ENCODE data around the gene ZNF836.
"Not testable (repeated sequence)": the region's sequence is repeated elsewhere in the genome, so short reads cannot be mapped to it uniquely, and the experiment has no call there.

Gene ZNF836

DNA sequence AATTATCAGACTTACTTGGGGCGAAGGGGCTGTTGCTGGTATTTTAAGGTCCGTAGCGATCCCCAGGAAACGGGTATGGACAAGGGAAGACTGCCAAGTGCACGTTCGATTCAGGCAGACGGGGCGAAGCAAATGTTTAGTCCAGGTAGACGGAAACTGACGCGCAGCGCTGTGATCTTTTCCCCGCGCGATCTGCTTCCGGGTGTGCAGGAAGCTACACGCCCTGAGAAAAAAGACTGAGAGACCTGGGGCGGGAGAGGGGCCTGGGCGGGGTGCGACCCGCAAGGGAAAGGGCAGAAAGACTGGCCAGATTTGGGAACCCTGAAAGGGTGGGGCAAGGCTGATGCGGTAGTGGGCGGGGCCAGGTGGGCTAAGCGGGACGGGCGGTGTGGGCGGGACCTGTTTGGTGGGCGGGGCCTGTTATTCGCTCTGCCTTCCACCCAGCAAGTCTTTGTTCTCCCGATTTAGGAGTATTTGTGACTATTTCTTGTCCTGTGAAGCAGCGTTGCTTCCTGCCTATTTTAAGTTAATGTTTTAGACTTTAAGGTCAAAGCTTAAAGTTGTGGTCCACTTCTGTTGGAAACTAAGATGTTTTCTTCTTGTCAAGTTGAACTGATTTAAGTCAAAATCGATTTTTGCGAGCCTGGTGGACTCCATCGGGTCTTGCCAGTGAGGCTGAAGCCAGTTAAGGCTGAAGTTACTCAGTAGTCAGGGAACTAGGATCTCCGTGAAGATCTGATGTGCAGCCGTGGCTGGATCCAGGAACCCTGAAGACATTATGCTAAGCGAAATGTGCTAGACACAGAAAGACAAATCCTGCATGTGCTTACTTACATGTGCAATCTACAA, at the start of gene ZNF836:
Gene ZNF836 (minus strand): TSS at position 301 of the 849 bp plus-strand sequence. CDS start 3,549 bp downstream, outside the sequence.
- DNase-seq: peak; percentile 91

DNA sequence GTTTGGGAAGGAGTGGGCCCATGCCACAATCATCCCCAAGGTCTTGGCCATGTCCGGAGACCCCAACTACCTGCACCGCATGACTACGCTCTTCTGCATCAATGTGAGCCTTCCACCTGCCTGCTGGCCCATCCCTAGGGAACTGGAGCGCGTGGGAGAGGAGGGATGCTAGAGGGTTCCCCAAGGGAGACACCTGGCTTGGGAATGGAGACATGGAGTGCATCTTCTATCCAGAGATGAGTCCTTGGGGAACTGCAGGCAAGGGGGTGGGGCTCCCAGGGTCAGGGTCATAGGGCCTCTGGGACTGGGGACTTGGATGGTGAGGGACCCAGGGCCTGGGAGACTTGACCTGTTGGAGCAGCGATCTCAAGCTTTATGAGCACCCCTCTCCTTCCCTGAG, 49.6 kb upstream of the ZNF836 start:
- DNase-seq: no peak

DNA sequence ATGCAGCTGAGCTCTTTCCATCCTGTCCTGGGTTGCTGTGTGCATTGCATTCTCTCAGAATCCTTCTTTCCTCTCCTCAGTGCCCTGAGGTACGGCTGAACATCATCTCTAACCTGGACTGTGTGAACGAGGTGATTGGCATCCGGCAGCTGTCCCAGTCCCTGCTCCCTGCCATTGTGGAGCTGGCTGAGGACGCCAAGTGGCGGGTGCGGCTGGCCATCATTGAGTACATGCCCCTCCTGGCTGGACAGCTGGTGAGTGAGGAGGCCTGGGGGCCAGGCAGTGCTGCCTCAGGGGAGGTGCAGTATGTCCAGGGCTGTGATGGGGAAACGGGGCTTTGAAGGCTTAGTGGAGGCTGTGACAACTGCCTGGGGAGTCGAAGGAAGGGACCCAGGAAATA, 48.2 kb upstream of the ZNF836 start:
- DNase-seq: no peak

DNA sequence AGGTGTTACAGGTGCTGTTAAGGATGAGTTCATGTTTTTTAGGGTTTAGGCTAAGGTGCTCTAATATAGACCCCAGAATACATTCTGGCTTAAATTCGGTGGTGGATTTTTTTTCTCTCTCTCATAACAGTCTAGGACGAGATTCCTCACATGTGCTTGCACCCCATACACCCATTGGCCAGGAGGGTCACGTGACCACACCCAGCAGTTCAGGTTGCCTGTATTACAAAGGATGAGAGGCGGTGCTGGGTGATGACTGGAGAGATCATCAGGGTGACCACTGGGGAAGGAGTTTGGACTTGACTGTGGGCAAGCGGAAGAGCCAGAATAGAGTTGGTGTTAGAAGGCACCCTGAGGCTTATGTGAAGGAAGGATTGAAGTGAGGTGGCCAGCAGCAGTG, 46.2 kb upstream of the ZNF836 start:
- DNase-seq: no peak

DNA sequence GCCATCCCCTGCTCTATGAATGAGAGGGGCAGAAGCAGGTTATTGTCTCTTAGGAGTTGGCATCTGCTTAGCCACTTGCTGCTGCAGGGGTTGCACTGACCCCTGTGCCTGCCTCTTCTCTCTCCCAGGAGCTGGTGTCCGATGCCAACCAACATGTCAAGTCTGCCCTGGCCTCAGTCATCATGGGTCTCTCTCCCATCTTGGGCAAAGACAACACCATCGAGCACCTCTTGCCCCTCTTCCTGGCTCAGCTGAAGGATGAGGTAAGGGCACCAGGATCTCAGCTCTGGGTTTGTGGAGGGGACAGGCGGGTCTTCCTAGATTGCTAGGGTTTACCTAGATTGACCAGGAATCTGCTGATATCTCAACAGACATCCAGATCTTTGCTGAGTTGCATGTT, 45.0 kb upstream of the ZNF836 start:
- DNase-seq: no peak

DNA sequence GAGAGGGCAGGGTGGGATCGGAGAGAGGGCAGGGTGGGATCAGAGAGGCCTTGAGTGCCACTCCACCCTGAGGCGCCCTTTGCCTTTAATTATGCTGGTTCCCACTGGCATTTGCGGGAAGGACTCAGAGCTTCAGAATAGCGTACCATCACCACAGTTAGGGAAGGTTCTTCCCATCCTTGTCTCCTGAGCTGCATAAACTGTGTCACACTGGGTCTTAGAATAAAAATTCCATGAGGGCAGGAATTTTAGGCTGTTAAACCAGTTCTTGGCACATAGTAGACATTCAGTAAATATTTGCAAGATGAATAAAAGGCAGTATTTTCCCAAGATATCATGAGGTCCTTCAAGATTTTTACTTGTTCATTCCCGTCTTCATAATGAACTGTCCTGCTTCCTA, 42.8 kb upstream of the ZNF836 start:
- no peak for DNase-seq

DNA sequence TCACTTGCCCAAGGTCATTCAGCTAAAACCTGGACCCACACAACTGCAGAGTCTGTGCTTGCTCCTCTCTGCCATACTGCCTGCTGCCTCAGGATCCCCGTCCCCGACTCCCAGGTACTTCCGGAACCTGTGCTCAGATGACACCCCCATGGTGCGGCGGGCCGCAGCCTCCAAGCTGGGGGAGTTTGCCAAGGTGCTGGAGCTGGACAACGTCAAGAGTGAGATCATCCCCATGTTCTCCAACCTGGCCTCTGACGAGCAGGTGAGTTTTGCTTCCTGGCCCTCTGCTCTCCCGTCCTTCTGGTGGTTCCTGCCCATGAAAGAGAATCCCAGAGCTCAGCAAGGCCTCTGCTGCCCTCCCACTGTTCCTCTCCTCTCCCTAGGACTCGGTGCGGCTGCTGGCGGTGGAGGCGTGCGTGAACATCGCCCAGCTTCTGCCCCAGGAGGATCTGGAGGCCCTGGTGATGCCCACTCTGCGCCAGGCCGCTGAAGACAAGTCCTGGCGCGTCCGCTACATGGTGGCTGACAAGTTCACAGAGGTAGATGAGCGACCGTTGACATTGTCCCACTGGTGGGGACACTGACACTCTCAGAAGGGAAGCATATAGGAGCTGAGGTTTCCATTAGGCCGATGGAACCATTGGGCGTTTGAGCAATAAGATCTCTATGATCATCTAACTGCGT, 41.3 kb upstream of the ZNF836 start:
- DNase-seq: no peak

DNA sequence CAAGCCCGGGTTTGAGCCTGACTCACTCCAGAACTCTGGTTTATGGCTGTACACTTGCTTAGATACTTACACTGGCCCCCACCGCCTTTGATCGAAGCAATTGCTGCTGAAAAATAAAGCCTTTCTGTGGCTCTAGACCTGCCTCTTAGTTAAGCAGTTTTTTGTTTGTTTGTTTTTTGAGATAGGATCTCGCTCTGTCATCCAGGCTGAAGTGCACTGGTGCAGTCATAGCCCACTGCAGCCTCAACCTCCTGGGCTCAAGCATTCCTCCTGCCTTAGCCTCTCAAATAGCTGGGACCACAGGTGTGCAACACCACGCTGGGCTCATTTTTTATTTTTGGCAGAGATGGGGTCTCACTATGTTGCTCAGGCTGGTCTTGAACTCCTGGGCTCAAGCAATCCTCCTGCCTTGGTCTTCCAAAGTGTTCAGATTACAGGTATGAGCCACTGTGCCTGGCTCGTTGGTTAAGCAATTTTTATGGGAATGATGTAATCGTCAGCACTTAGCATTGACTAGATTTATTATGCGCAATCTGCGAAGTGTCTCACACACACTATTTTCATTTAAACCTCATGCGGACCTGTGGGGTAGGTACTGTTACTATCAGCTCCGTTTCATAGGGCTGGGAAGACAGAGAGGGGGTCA, 40.6 kb upstream of the ZNF836 start:
- DNase-seq: no peak

DNA sequence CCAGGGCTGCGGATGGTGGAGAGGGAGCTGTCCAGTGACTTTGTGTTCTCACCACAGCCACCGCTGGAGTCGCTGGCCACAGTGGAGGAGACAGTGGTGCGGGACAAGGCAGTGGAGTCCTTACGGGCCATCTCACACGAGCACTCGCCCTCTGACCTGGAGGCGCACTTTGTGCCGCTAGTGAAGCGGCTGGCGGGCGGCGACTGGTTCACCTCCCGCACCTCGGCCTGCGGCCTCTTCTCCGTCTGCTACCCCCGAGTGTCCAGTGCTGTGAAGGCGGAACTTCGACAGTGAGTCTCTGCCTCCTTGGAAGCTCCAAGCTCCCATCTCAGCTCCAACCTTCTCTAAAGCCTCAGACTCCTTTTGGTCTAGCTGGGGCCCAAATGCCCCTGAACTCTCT, 39.8 kb upstream of the ZNF836 start:
- no peak for DNase-seq

DNA sequence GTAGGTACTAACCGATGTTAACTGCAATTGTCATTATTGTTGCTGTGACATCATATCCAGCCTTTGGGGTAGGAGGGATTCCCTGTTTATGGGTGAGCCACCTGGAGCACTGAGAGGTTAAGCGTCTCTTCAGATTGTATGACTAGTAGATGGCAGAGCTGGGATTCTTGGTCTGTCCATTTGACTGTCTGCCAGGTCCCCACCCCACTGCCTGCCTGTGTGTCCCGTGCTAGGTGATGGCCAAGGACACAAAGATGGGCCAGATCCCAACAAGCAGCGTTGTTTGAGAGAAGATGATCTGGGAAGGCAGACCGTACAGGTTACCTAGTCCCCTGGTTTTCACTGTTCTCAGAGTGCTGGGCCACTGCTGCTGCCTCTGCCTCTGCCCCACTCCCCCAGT, 35.1 kb upstream of the ZNF836 start:
- DNase-seq: no peak

DNA sequence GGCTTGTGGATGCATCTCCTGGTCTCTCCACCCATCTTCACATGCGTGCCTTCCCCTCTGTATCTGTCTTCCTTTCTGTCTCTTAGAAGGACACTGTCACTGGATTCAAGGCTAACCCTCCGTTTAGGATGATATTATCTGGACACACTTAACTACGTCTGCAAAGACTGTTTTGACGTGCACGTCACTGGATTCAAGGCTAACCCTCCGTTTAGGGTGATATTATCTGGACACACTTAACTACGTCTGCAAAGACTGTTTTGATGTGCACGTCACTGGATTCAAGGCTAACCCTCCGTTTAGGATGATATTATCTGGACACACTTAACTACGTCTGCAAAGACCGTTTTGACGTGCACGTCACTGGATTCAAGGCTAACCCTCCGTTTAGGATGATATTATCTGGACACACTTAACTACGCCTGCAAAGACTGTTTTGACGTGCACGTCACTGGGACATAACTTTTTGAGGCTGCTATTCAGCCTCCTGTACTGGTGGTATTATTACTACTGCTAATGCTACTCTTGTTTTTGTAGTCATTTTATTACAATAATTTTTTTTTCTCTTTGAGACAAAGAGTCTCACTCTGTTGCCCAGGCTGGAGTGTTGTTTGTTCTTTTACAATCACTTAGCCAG, 29.5 kb upstream of the ZNF836 start:
- DNase-seq: not testable (repeated sequence)

DNA sequence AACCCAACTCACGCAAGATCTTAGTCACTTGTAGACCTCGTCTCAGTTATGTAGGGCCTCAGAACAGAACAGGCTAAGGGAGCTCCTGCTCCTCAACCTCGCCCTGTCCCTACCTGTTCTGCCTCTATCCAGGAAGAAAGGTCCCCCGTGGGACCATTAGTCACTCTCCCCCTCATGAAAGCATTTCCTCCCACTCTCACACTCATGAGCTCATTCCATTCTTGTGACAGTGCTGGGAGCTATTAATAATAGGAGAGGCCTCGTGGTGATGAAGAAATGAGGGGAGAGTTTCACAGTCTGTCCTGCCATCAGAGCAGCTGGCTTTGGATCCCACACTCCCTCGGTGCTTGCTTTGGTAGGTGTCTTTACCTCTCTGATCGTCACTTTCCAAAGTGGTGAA, 28.6 kb upstream of the ZNF836 start:
- no peak for DNase-seq

DNA sequence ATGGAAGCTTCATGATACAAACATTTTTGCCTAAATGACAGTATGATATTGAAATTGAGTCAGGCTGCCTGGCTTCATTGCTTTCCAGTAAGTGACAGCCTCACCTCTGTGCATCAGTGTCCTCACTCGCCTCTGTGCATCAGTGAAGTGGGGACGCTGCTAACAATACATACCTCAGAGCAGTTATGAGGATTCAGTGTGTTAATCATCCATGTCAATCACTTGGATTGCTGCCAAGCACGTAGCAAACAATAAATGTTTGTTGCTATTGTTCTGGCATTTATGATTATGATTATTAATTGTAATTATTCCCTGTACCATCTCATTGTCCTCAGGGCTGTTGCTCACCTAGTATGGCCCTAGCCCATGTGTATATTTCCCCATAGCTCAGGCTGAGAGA, 27.3 kb upstream of the ZNF836 start:
- no peak for DNase-seq

DNA sequence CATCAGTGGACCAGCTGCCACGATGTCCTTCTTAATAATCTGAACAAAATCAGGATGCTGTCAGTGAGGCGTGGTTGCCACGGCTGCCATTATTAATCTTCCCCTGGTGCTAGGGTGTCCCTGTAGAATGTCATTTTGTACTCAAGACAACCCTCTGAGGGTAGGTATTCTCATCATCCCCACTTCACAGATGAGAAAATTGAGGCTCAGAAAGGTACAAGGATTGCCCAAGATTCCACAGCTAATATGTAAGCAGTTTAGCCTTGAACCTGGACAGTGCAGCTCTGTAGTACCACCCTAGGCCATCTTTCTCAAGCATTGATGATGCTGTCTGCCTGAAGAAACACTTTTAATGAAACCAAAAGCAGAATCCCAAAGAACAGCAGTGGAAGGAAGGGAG, 26.5 kb upstream of the ZNF836 start:
- no peak for DNase-seq

DNA sequence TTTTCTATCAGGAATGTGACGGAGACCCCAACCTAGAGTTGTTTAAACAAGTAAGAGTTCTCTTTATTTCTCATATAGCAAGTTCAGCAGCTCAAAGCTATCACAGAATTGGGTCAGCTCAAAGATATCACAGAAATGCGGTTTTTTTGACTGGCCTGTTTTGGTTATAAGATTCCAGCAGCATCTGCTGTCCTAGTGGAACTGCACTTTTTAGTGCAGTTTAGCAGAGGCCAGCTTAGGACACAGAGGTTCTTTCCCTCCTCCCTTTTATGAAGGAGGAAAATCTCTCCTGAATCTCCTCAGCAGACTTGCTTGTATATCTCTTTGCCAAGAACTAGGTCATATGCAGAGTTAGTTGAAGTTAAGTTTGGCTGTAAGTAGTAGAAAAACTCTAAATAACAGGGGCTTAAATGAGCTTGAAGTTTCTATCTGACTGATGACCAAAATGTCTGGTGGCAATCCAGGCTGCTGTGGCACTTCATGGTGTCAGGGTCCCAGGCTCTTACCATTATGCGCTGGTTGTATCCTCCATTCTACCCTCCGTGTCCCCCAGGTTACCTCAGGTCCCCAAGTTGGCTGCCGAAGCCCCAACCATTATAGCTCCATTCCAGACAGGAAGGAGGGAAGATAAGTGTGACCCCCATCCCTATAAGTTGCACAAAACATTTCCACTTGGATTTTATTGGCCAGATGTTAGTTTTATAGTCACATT, 25.0 kb upstream of the ZNF836 start:
- no peak for DNase-seq

DNA sequence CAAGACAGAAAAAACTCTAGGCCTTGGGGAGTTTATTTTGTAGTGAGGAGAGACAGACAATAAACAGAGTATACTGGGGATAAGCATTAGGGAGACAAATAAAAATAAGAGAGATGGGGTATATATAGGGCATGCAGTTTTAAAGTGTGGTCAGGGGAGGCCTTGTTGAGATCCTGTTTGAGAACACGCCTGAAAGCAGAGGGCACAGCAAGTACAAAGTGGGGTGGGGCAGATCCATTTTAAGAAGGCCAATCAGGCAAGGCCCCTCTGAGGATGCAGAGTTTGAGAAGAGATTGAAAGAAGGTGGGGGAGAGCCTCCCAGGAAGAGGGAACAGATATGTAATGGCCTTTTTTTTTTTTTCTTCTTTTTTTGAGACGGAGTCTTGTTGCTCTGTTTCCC, 20.5 kb upstream of the ZNF836 start:
- DNase-seq: no peak

DNA sequence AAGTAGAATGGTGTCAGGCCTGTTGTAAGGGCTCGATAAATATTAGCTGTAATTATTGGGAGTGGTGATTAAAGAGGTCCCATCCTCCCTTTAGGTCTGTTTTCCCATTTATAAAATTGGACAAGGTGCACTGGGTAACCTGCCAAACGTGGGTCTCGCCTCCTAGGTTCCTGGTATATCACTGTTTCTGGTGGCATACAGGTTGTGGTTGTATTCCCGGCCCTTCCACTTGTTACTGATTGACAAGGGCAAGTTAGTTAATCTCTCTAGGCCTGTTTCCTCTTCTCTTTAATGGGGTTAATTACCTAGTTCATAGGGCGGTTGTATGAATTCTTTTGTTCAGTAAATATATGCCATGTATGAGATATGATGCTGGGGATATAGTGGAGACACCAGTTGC, 20.0 kb upstream of the ZNF836 start:
- DNase-seq: no peak

DNA sequence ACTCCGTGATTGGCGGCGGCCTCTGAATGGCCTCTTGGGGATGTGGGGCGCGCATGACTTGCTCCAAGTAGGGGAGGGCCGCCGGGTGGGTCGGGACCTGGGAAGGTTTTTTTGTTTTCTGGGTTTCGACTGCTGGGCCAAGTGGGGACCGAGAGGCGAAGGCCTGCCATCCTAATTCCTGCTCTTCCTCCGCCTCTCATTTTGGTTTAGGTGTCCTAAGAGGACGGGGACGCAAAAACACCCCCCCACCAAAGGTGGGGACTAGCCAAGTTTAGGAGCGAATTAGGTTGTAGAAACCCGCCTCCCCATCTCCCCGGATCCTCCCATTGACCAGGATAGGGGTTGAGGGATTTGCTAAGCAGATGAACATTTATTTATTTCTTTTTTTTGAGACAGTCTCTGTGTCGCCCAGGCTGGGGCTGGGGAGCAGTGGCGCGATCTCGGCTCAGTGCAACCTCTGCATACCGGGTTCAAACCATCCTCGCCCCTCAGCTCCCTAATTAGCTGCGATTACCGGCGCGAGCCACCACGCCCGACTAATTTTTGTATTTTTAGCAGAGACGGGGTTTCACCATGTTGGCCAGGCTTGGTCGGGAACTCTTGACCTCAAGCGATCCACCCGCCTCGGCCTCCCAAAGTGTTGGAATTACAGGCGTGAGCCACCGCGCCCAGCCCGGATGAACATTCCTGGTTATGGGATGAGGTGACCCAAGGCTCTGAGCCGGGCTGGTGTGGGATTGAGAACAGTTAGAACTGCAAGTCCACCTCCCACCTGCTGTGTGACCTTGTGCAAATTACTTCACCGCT, 19.3 kb upstream of the ZNF836 start:
- DNase-seq: no peak

DNA sequence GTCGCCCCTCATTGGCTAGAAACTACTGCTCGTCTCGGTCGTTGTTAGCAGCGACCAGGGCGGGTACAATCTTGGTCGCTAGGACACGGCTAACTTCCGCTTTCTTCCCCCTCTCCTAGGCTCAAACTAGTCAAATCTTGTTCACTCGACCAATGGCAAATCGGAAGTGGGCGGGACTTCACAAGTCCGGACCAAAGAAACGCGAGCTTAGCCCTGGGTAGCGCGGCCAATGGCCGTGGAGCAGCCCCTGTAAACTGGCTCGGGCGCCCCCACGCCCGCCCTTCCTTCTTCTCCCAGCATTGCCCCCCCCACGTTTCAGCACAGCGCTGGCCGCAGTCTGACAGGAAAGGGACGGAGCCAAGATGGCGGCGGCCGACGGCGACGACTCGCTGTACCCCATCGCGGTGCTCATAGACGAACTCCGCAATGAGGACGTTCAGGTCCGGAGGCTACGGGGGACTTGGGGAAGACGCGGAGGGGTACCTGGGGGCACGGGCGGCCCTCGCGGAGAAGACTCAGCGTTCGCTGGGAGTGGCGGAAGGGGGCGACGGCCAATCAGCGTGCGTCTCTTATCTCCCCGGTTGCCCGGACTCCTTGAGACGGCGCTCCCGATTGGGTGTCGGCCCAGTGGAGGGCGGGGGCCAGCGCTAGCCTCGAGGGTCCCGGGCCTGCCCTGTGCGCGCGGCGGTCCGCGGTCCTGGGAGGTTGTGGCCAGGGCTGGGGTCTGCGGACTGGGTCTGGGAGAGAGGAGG, 18.5 kb upstream of the ZNF836 start, which contains the start of gene PPP2R1A:
Gene PPP2R1A (plus strand): TSS at position 318 of the 752 bp plus-strand sequence. CDS start 45 bp downstream, at position 363.
- peak; percentile 96 for DNase-seq

DNA sequence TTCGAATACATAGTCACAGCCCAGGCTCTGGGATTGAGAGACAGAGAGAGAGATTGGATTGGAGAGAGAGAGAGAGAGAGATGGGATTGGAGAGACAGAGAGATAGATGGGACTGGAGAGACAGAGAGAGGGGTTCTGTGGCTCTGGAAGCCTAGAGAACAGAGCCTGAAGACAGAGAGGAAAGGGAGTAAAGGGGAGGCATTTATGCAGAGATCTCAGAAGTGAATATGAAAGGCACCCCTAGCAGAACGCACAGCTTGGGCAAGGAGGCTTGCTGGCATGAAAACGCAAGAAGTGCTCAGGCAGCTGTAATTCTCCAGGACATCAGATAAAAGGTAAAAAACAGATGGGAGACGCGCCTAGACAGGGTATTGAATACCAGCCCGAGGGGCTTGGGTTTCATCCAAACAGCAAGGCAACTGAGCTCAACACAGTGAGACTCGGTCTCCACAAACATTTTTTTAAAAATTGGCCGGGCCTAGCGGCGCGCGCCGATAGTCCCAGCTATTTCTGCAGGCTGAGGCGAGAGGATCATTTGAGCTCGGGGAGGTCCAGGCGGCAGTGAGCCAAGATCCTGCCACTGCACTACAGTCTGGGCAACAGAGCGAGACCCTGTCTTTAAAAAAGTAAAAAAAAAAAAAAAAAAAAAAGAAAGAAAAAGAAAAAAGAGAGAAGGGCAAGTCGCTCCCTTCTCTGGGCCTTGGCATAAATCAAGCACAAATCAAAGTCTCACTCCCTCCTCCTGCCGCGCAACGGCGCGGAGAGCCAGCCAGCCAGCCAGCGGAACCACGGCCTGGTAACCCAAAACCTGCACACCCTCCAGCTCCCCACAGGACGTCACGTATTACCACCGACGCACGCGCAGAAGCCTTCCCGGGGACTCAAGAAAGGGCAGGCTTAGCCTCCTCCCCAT, 17.7 kb upstream of the ZNF836 start:
- peak; percentile 36 to 96 for DNase-seq

Data from activated T-cell treated with anti-CD3 and anti-CD28 coated beads, Interleukin-2, amount 50 U/mL, for 48 hours (primary cell).